Gastroesophageal sphincter (tissue), 4 donors: ENCODE measurements around the gene HEMK1. TPM values are rescaled to one million over a fixed set of nuclear protein-coding genes. Genes with fewer than 3 reads are reported as not detected.

Experiments
- ATAC-seq: fragments of 150-250 bp; one replicate; pipeline ENCODE4 v1.9.1; 2016; ENCODE audit warnings: mild to moderate bottlenecking, moderate library complexity
- H3K27ac ChIP-seq, 4 donors: fragments of 200-600 bp; sonication (generic) in 3 of 4; 1 replicate in 3 of 4; 2 replicates in 1 of 4; pipeline ENCODE4 v1.5.1; 2016 to 2019
- H3K27me3 ChIP-seq: fragments of 200-600 bp; sonication (generic); one replicate; pipeline ENCODE4 v1.5.1; 2019
- H3K36me3 ChIP-seq, 2 donors: fragments of 200-600 bp; sonication (generic); one replicate each; pipeline ENCODE4 v1.5.1; 2019; ENCODE audit warnings: control low read depth in 1 of 2
- H3K4me1 ChIP-seq, 3 donors: fragments of 200-600 bp; sonication (generic); 1 replicate in 2 of 3; 2 replicates in 1 of 3; pipeline ENCODE4 v1.5.1; 2016 to 2019; ENCODE audit warnings: control low read depth in 2 of 3
- H3K4me3 ChIP-seq, 2 donors: fragments of 200-600 bp; sonication (generic); one replicate each; pipeline ENCODE4 v1.5.1; 2019; ENCODE audit warnings: mild to moderate bottlenecking in 1 of 2, moderate library complexity in 1 of 2
- H3K9me3 ChIP-seq, 3 donors: fragments of 200-600 bp; sonication (generic); one replicate each; pipeline ENCODE4 v1.5.1; 2017 to 2019; ENCODE audit warnings: control low read depth in 2 of 3
- CTCF ChIP-seq, 4 experiments: fragments of 200-600 bp in 2 of 4; fragments of 450-650 bp in 2 of 4; sonication (generic) in 1 of 4; IDR thresholded peaks; one replicate each; pipeline ENCODE4 v1.5.1; 2017 to 2019; ENCODE audit warnings: antibody characterized with exemption in 4 of 4, mild to moderate bottlenecking in 2 of 4, moderate library complexity in 2 of 4
- EP300 ChIP-seq: sonication (generic); formaldehyde crosslinking; IDR thresholded peaks from one replicate; pipeline ENCODE4 v1.6.1; 2017; ENCODE audit warnings: antibody characterized with exemption, mild to moderate bottlenecking
- POLR2A ChIP-seq, 2 donors: fragments of 450-650 bp; IDR thresholded peaks; one replicate each; pipeline ENCODE4 v1.6.1; 2017; ENCODE audit warnings: antibody characterized with exemption in 2 of 2, mild to moderate bottlenecking in 2 of 2, moderate library complexity in 1 of 2
- POLR2AphosphoS5 ChIP-seq: sonication (generic); formaldehyde crosslinking; IDR thresholded peaks from one replicate; pipeline ENCODE4 v1.6.1; 2017; ENCODE audit warnings: antibody characterized with exemption
- WGBS, 2 donors: methylation state at CpG; one replicate each; pipeline ENCODE4 v1.1.5; 2018; ENCODE audit warnings: low coverage in 1 of 2; 5-methylcytosine and 5-hydroxymethylcytosine counted together
- total RNA-seq, 4 donors: library from RNA; depleted of rRNA; stranded (reverse); fragments of >200 nt; gene quantifications; one replicate each; pipeline ENCODE4 v1.1.0, GENCODE V29; 2016

The HEMK1 gene
- total RNA-seq, 4 donors from 2014 or later, result 6.4 to 11.7 (median 11.4) TPM

DNA sequence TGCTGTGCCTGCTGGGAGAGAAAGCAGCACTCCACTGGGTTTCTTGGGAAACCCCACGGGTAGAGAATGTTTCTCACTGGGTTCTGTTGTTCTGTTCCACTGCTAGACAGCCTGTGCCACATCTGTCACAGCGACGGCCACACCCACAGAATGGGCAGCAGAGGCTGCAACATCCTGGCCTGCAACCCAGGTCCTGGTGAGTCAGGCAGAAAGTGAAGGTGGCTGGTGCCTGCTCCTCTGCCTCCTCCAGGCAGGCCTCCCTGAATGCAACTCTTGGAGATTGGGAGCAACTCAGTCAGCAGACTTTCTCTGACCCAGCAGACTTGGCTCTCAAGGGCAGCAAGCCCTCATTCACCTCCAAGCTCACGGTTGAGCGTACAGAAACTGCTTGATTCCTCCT lies 14.8 kb upstream of the HEMK1 start:
- no peaks in the 10 kb centered on the region for H3K4me1 ChIP-seq
- H3K9me3 ChIP-seq, result no peaks in the 10 kb centered on the region
- peaks cover 0 to 9% of the 10 kb centered on the region in 2 donors for H3K36me3 ChIP-seq
- H3K4me3 ChIP-seq, result no peak overlapping the region
- ATAC-seq, result no peak
- peaks cover 12% of the 10 kb centered on the region for H3K27me3 ChIP-seq
- H3K27ac ChIP-seq, result no peak overlapping the region
- no peak for TF ChIP-seq POLR2A (IDR thresholded peaks at IDR 0.05)
- no peak for TF ChIP-seq POLR2AphosphoS5
- TF ChIP-seq CTCF (IDR thresholded peaks at IDR 0.05), result no peak
- no peak for TF ChIP-seq EP300
- no CpG with 5 or more reads among the region's 5 CpGs for WGBS, 2 donors

GRCh38 chr3:50557106-50557505 lies 12.2 kb upstream of the HEMK1 start:
- 80% methylated on average over 2 of the region's 8 CpGs; no CpG with 5 or more reads in 1 of the 2 donors for WGBS, 2 donors
- H3K4me1 ChIP-seq, result no peaks in the 10 kb centered on the region
- no peak for TF ChIP-seq POLR2AphosphoS5
- TF ChIP-seq CTCF (IDR thresholded peaks at IDR 0.05), result no peak
- no peak for TF ChIP-seq EP300
- TF ChIP-seq POLR2A (IDR thresholded peaks at IDR 0.05), result no peak
- peaks cover 0 to 34% of the 10 kb centered on the region in 2 donors for H3K36me3 ChIP-seq
- H3K4me3 ChIP-seq, result no peak overlapping the region
- peaks cover 12% of the 10 kb centered on the region for H3K27me3 ChIP-seq
- H3K27ac ChIP-seq, result no peak overlapping the region
- no peak for ATAC-seq
- H3K9me3 ChIP-seq, result no peaks in the 10 kb centered on the region

DNA sequence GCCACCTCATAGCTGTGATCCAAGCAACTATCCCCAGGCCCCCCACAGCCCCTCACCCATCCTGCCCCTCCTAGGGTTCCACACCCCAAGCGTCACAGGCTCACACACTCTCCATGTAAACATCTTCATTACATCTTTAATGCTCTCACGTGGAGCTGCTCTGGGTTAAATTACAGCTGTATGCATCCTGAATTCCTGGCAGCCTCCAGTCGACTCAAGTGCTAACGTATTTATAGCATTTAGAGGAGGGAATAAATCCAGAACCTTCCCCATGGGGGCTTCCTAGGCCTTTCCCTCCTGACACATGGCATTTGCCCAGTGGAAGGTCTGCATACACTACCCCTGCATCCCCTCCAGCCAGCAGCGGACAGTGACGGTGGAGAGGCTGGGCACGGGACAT lies 11.4 kb upstream of the HEMK1 start:
- TF ChIP-seq POLR2AphosphoS5, result no peak
- no peak for TF ChIP-seq EP300
- TF ChIP-seq POLR2A (IDR thresholded peaks at IDR 0.05), result no peak
- TF ChIP-seq CTCF (IDR thresholded peaks at IDR 0.05), result no peak
- Histone ChIP-seq H3K4me1 (no peaks in the 10 kb centered on the region), H3K27ac (no peak overlapping the region), H3K27me3 (peaks cover 11% of the 10 kb centered on the region), H3K9me3 (no peaks in the 10 kb centered on the region), H3K36me3 (peaks cover 0 to 41% of the 10 kb centered on the region in 2 donors), H3K4me3 (no peak overlapping the region)
- WGBS, 2 donors, result no CpG with 5 or more reads among the region's 7 CpGs
- no peak for ATAC-seq

DNA sequence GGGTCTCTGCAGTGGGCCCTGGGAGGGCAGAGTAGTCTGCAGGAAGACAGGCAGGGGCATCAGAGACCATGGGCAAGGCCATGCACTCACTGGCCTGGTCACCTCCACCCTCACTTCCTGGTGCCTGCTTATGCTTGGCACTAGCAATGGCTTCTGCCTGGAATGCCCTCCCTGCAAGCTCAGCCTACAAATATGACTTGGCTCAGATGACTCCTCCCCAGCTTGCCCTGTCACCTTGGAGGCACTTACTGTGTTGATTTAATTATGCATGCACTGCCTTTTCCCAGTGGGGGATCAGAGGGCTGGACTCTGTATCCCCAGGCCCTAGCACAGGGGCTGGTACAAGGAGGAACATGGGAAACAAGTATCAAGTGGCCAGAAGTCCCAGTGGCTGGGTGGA lies 9.6 kb upstream of the HEMK1 start:
- Histone ChIP-seq H3K4me1 (no peaks in the 10 kb centered on the region), H3K9me3 (no peaks in the 10 kb centered on the region), H3K27ac (no peak overlapping the region), H3K27me3 (peaks cover 7% of the 10 kb centered on the region), H3K4me3 (no peak overlapping the region), H3K36me3 (peaks cover 0 to 54% of the 10 kb centered on the region in 2 donors)
- TF ChIP-seq EP300 (no peak), POLR2AphosphoS5 (no peak), POLR2A (IDR thresholded peaks at IDR 0.05) (no peak), CTCF (IDR thresholded peaks at IDR 0.05) (no peak)
- no peak for ATAC-seq

- no peaks in the 10 kb centered on the region for H3K9me3 ChIP-seq
- H3K27me3 ChIP-seq, result no peaks in the 10 kb centered on the region
- H3K27ac ChIP-seq, result no peak overlapping the region
- no peak for ATAC-seq
- TF ChIP-seq POLR2AphosphoS5, result no peak
- no peak for TF ChIP-seq POLR2A (IDR thresholded peaks at IDR 0.05)
- no peak for TF ChIP-seq CTCF (IDR thresholded peaks at IDR 0.05)
- no peak for TF ChIP-seq EP300
- H3K4me1 ChIP-seq, result peaks cover 0 to 22% (median 10%) of the 10 kb centered on the region in 3 donors
- peaks cover 0 to 63% of the 10 kb centered on the region in 2 donors for H3K36me3 ChIP-seq
- 60 to 76% methylated on average over 1 to 2 of the region's 2 CpGs for WGBS, 2 donors
- no peak overlapping the region for H3K4me3 ChIP-seq
These were observed 6.5 kb upstream of the HEMK1 start for GRCh38 chr3:50562861-50563260.
